Measurements from ENCODE around the gene C1QTNF5.
A peak's percentile ranks its signal among the peaks of the same experiment; 100 is the strongest.

Gene C1QTNF5

GRCh38 chr11:119330237-119330636 is 10.4 kb downstream of the C1QTNF5 start:
- CTCF ChIA-PET = no interaction called here
- DNase-seq (ENCODE audit: extremely low spot score) = no peak
- TF ChIP-seq TARDBP (IDR thresholded peaks at IDR 0.05) = no peak
- TF ChIP-seq ARNT (IDR thresholded peaks at IDR 0.05) = no peak
- TF ChIP-seq BHLHE40 (IDR thresholded peaks at IDR 0.05; ENCODE audit: borderline replicate concordance) = no peak
- TF ChIP-seq L3MBTL2 (conservative IDR thresholded peaks at IDR 0.05) = no peak
- no peak for TF ChIP-seq LEF1 (IDR thresholded peaks at IDR 0.05; ENCODE audit: borderline replicate concordance)
- POLR2A ChIA-PET = no interaction called here

GRCh38 chr11:119329320-119329719 is 11.4 kb downstream of the C1QTNF5 start:
- POLR2A ChIA-PET = interaction anchor here (1.1 kb wide), 1 partner anchor 9 kb away, joined by 4 read pairs; no protein-coding TSS in a partner anchor

GRCh38 chr11:119324189-119324588 is 16.5 kb downstream of the C1QTNF5 start:
- POLR2A ChIA-PET = interaction anchor here (0.8 to 2.4 kb wide), 4 partner anchors 10 to 50 kb away, joined by 3 to 16 read pairs (median 6); partner anchors contain the start of gene RNF26

More at GRCh38 chr11:119329320-119329719, 11.4 kb downstream of the C1QTNF5 start:
- TF ChIP-seq TARDBP (IDR thresholded peaks at IDR 0.05) = no peak
- TF ChIP-seq SP1 (IDR thresholded peaks at IDR 0.05) = no peak
- TF ChIP-seq FOXM1 (IDR thresholded peaks at IDR 0.05; ENCODE audit: borderline replicate concordance) = no peak
- TF ChIP-seq SUZ12 (IDR thresholded peaks at IDR 0.05) = no peak
- no peak for TF ChIP-seq NFRKB (IDR thresholded peaks at IDR 0.05)
- TF ChIP-seq FOXK2 (IDR thresholded peaks at IDR 0.05) = no peak
- no peak for TF ChIP-seq L3MBTL2 (conservative IDR thresholded peaks at IDR 0.05)
- no peak for TF ChIP-seq PKNOX1 (IDR thresholded peaks at IDR 0.05)
- no peak for TF ChIP-seq HDGF (IDR thresholded peaks at IDR 0.05; ENCODE audit: borderline replicate concordance)
- TF ChIP-seq FOXA1 (IDR thresholded peaks at IDR 0.05) = no peak
- no peak for TF ChIP-seq ZNF384 (IDR thresholded peaks at IDR 0.05)
- TF ChIP-seq ARNT (IDR thresholded peaks at IDR 0.05) = no peak
- TF ChIP-seq BHLHE40 (IDR thresholded peaks at IDR 0.05; ENCODE audit: borderline replicate concordance) = no peak
- TF ChIP-seq ELF4 (IDR thresholded peaks at IDR 0.05) = no peak
- no peak for TF ChIP-seq LEF1 (IDR thresholded peaks at IDR 0.05; ENCODE audit: borderline replicate concordance)
- no peak for TF ChIP-seq CTBP1 (IDR thresholded peaks at IDR 0.05; ENCODE audit: borderline replicate concordance)
- no peak for DNase-seq (ENCODE audit: extremely low spot score)
- CTCF ChIA-PET = no interaction called here

GRCh38 chr11:119323532-119324033 is 17.1 kb downstream of the C1QTNF5 start:
- ChIA-PET CTCF (interaction anchor here (0.6 to 4.3 kb wide), 21 partner anchors 9 to 751 kb away, joined by 3 to 57 read pairs (median 3); partner anchors contain the start of genes C1QTNF5, C2CD2L and RNF26), POLR2A (interaction anchor here (1.3 to 2.4 kb wide), 3 partner anchors 10 to 51 kb away, joined by 5 to 16 read pairs (median 6); partner anchors contain the start of gene RNF26)
- TF ChIP-seq NFRKB (IDR thresholded peaks at IDR 0.05) (no peak), FOXM1 (IDR thresholded peaks at IDR 0.05; ENCODE audit: borderline replicate concordance) (peak; percentile 67; the same call in 1 of the 2 replicates), CTBP1 (IDR thresholded peaks at IDR 0.05; ENCODE audit: borderline replicate concordance) (0 out of 2 replicates have a peak, but pooled peaks have one; percentile 24)
- DNase-seq (ENCODE audit: extremely low spot score) = peak; percentile 71

More at GRCh38 chr11:119324189-119324588, 16.5 kb downstream of the C1QTNF5 start:
- no peak for DNase-seq (ENCODE audit: extremely low spot score)
- CTCF ChIA-PET = interaction anchor here (0.6 to 4.3 kb wide), 17 partner anchors 8 to 751 kb away, joined by 3 to 57 read pairs (median 3); partner anchors contain the start of genes C1QTNF5, C2CD2L and RNF26
- TF ChIP-seq ELF4 (IDR thresholded peaks at IDR 0.05) (no peak), FOXK2 (IDR thresholded peaks at IDR 0.05) (no peak), TARDBP (IDR thresholded peaks at IDR 0.05) (no peak), NFRKB (IDR thresholded peaks at IDR 0.05) (no peak), ZNF384 (IDR thresholded peaks at IDR 0.05) (no peak), L3MBTL2 (conservative IDR thresholded peaks at IDR 0.05) (no peak), FOXM1 (IDR thresholded peaks at IDR 0.05; ENCODE audit: borderline replicate concordance) (no peak), CTBP1 (IDR thresholded peaks at IDR 0.05; ENCODE audit: borderline replicate concordance) (no peak), HDGF (IDR thresholded peaks at IDR 0.05; ENCODE audit: borderline replicate concordance) (no peak), SUZ12 (IDR thresholded peaks at IDR 0.05) (no peak)

- DNase-seq (ENCODE audit: extremely low spot score) = no peak
- CTCF ChIA-PET = interaction anchor here (0.6 to 4.3 kb wide), 12 partner anchors 9 to 752 kb away, joined by 3 to 57 read pairs (median 3); partner anchors contain the start of genes C1QTNF5 and RNF26
- TF ChIP-seq LEF1 (IDR thresholded peaks at IDR 0.05; ENCODE audit: borderline replicate concordance) (no peak), ZNF384 (IDR thresholded peaks at IDR 0.05) (no peak), SUZ12 (IDR thresholded peaks at IDR 0.05) (no peak), CTBP1 (IDR thresholded peaks at IDR 0.05; ENCODE audit: borderline replicate concordance) (no peak), BHLHE40 (IDR thresholded peaks at IDR 0.05; ENCODE audit: borderline replicate concordance) (no peak), TARDBP (IDR thresholded peaks at IDR 0.05) (no peak), FOXK2 (IDR thresholded peaks at IDR 0.05) (no peak), ARNT (IDR thresholded peaks at IDR 0.05) (no peak), NFRKB (IDR thresholded peaks at IDR 0.05) (no peak)
- POLR2A ChIA-PET = interaction anchor here (1.4 to 2.4 kb wide), 3 partner anchors 11 to 256 kb away, joined by 4 to 16 read pairs (median 6); partner anchors contain the start of genes RNF26 and VPS11
Measured at GRCh38 chr11:119322921-119323531, 17.7 kb downstream of the C1QTNF5 start.

- no peak for DNase-seq (ENCODE audit: extremely low spot score)
- POLR2A ChIA-PET = interaction anchor here (1.4 to 2.1 kb wide), 4 partner anchors 12 to 255 kb away, joined by 4 to 16 read pairs (median 9); partner anchors contain the start of genes RNF26 and VPS11
- TF ChIP-seq CTBP1 (IDR thresholded peaks at IDR 0.05; ENCODE audit: borderline replicate concordance) (no peak), ELF4 (IDR thresholded peaks at IDR 0.05) (no peak), PKNOX1 (IDR thresholded peaks at IDR 0.05) (no peak), LEF1 (IDR thresholded peaks at IDR 0.05; ENCODE audit: borderline replicate concordance) (no peak), FOXM1 (IDR thresholded peaks at IDR 0.05; ENCODE audit: borderline replicate concordance) (no peak), BHLHE40 (IDR thresholded peaks at IDR 0.05; ENCODE audit: borderline replicate concordance) (no peak), TARDBP (IDR thresholded peaks at IDR 0.05) (no peak), ARNT (IDR thresholded peaks at IDR 0.05) (no peak), FOXA1 (IDR thresholded peaks at IDR 0.05) (no peak), L3MBTL2 (conservative IDR thresholded peaks at IDR 0.05) (no peak), ZNF384 (IDR thresholded peaks at IDR 0.05) (no peak), SUZ12 (IDR thresholded peaks at IDR 0.05) (no peak), FOXK2 (IDR thresholded peaks at IDR 0.05) (no peak), NFRKB (IDR thresholded peaks at IDR 0.05) (no peak), SP1 (IDR thresholded peaks at IDR 0.05) (no peak), HDGF (IDR thresholded peaks at IDR 0.05; ENCODE audit: borderline replicate concordance) (no peak)
- CTCF ChIA-PET = interaction anchor here (0.6 to 4.3 kb wide), 6 partner anchors 9 to 113 kb away, joined by 3 to 57 read pairs (median 4); partner anchors contain the start of gene RNF26
Measured at GRCh38 chr11:119322360-119322739, 18.3 kb downstream of the C1QTNF5 start.

Measured in HEK293T (cell line).